HEK293T (cell line): ENCODE data around the gene DNAI1.

Source experiments
- ARNT ChIP-seq: fragments of 450-650 bp; IDR thresholded peaks from 2 replicates; pipeline ENCODE4 v1.6.1; 2017; ENCODE audit warnings: mild to moderate bottlenecking
- FOXA1 ChIP-seq: fragments of 450-650 bp; IDR thresholded peaks from 2 replicates; pipeline ENCODE4 v1.6.1; 2016; ENCODE audit warnings: mild to moderate bottlenecking
- FOXK2 ChIP-seq: fragments of 450-650 bp; IDR thresholded peaks from 2 replicates; pipeline ENCODE4 v1.6.1; 2016; ENCODE audit warnings: mild to moderate bottlenecking
- HDGF ChIP-seq: fragments of 450-650 bp; IDR thresholded peaks from 2 replicates; pipeline ENCODE4 v1.6.1; 2017; ENCODE audit warnings: antibody characterized with exemption, borderline replicate concordance
- TARDBP ChIP-seq: fragments of 450-650 bp; IDR thresholded peaks from 2 replicates; pipeline ENCODE4 v1.6.1; 2016

DNA sequence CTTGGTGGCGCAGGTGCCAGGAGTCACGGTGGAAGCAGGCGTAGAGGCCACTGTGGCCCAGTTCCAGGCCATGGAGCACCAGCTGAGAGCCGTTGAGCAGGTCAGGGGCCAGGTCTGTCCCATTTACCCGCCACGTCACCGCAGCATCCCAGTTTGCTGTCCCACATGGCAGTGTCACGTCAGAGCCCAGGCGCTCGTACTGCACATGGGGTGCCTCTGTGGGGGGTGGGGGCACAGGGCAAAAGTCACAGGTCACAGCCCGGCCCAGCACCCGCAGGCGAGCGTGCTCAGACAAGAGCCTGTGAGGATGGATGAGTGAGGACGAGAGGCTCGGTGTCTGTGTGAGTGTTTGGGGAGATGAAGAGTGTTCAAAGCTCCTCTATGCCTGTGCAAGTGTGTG is 106.0 kb downstream of the DNAI1 start:
- TF ChIP-seq TARDBP: no peak
- no peak for TF ChIP-seq ARNT
- no peak for TF ChIP-seq FOXK2
- no peak for TF ChIP-seq FOXA1
- TF ChIP-seq HDGF: no peak
